K562 (cell line): Measurements from ENCODE around the gene NEDD8. TPM values are rescaled to one million over a fixed set of nuclear protein-coding genes. Genes with fewer than 3 reads are reported as not detected.

Experiments
- C11orf30 ChIP-seq: fragments of 450-650 bp; IDR thresholded peaks from 2 replicates; pipeline ENCODE4 v1.6.1; 2016; ENCODE audit warnings: low read depth, mild to moderate bottlenecking
- CREB1 ChIP-seq, 2 experiments: sonication (generic) in 1 of 2; formaldehyde crosslinking in 1 of 2; IDR thresholded peaks; 2 replicates each; pipeline versions ENCODE4 v1.6.1 to v1.8.0; 2012 to 2022; ENCODE audit warnings: inconsistent platforms in 1 of 2, mild to moderate bottlenecking in 1 of 2, missing genetic modification reagents in 1 of 2, moderate library complexity in 1 of 2
- ESRRA ChIP-seq: fragments of 450-650 bp; IDR thresholded peaks from 2 replicates; pipeline ENCODE4 v1.6.1; 2014; ENCODE audit warnings: low read depth, mild to moderate bottlenecking, moderate library complexity, borderline replicate concordance
- HDAC1 ChIP-seq, 2 experiments: fragments of 450-650 bp; IDR thresholded peaks; 2 replicates each; pipeline ENCODE4 v1.6.1; 2016 to 2017; ENCODE audit warnings: inconsistent platforms in 1 of 2, mild to moderate bottlenecking in 1 of 2, moderate library complexity in 1 of 2
- HSF4 ChIP-seq: fragments of 250-450 bp; sonication (Bioruptor Pico); IDR thresholded peaks from 2 replicates; pipeline ENCODE4 v2.1.2; 2022; ENCODE audit warnings: mild to moderate bottlenecking, moderate library complexity, borderline replicate concordance
- KDM5B ChIP-seq: fragments of 200-600 bp; sonication (generic); IDR thresholded peaks from 2 replicates; pipeline ENCODE4 v1.6.1; 2012; ENCODE audit warnings: low read depth, mild to moderate bottlenecking, moderate library complexity, low read length, control low read depth, inconsistent platforms; ENCODE audit not compliant: insufficient replicate concordance
- KLF6 ChIP-seq: fragments of 250-450 bp; sonication (Bioruptor Pico); IDR thresholded peaks from 2 replicates; pipeline ENCODE4 v1.4.0; 2020; ENCODE audit warnings: mild to moderate bottlenecking, moderate library complexity, borderline replicate concordance
- MTF1 ChIP-seq: fragments of 250-450 bp; sonication (Bioruptor Pico); IDR thresholded peaks from 2 replicates; pipeline ENCODE4 v1.9.0; 2021; ENCODE audit warnings: moderate library complexity, mild to moderate bottlenecking, inconsistent platforms, borderline replicate concordance
- PCBP1 ChIP-seq: fragments of 200-400 bp; formaldehyde crosslinking; IDR thresholded peaks from 2 replicates; pipeline ENCODE4 v1.6.1; 2018; ENCODE audit warnings: mild to moderate bottlenecking, low read depth, low read length; ENCODE audit not compliant: poor library complexity, severe bottlenecking
- POLR2G ChIP-seq: fragments of 200-400 bp; formaldehyde crosslinking; IDR thresholded peaks from 2 replicates; pipeline ENCODE4 v1.6.1; 2017; ENCODE audit warnings: low read depth, mild to moderate bottlenecking, antibody characterized with exemption, low read length, moderate library complexity
- RB1 ChIP-seq: fragments of 450-650 bp; IDR thresholded peaks from 2 replicates; pipeline ENCODE4 v1.6.1; 2017; ENCODE audit warnings: low read depth, mild to moderate bottlenecking
- SIX5 ChIP-seq, 2 experiments: IDR thresholded peaks; 2 replicates each; pipeline ENCODE4 v1.6.1; 2011; ENCODE audit warnings: low read length in 2 of 2, borderline replicate concordance in 1 of 2, low read depth in 1 of 2, mild to moderate bottlenecking in 1 of 2, moderate library complexity in 1 of 2; ENCODE audit not compliant: insufficient read depth in 1 of 2
- TCF3 ChIP-seq: sonication (generic); formaldehyde crosslinking; IDR thresholded peaks from 2 replicates; pipeline ENCODE4 v1.4.0; 2020; ENCODE audit warnings: mild to moderate bottlenecking, missing genetic modification reagents
- ZFP30 ChIP-seq: fragments of 250-450 bp; sonication (Bioruptor Pico); IDR thresholded peaks from 2 replicates; pipeline ENCODE4 v1.8.0; 2022; ENCODE audit warnings: moderate library complexity, mild to moderate bottlenecking, inconsistent platforms, borderline replicate concordance
- ZNF263 ChIP-seq: sonication (generic); formaldehyde crosslinking; IDR thresholded peaks from 2 replicates; pipeline ENCODE4 v1.8.0; 2022; ENCODE audit warnings: mild to moderate bottlenecking, missing genetic modification reagents, borderline replicate concordance
- polyA plus RNA-seq, 8 experiments: library from polyadenylated mRNA; depleted of rRNA in 4 of 8; stranded (reverse) in 5 of 8; unstranded in 3 of 8; fragments of >200 nt; fragmentation: Nextera tagmentation in 2 of 8; fragmentation: Illumina TruSeq in 1 of 8; extraction: Ambion mirVana in 2 of 8; extraction: Trizol in 1 of 8; gene quantifications; 2 replicates each; pipeline versions ENCODE4 v1.2.1 to v1.2.3, GENCODE V29; 2011 to 2014; ENCODE audit warnings: inconsistent platforms in 1 of 8, missing spikeins in 1 of 8
- total RNA-seq, 7 experiments: library from RNA; depleted of rRNA in 6 of 7; stranded (reverse); fragments of >200 nt in 6 of 7; fragmentation: Illumina TruSeq in 2 of 7; extraction: Trizol in 2 of 7; gene quantifications; 2 replicates each; pipeline versions ENCODE4 v1.2.1 to v1.2.3, GENCODE V29; 2011 to 2021; ENCODE audit warnings: low replicate concordance in 1 of 7
- TF ChIP-seq, protein P1 (sequence below): fragments of 250-450 bp; sonication (Bioruptor Pico); IDR thresholded peaks from 2 replicates; pipeline ENCODE4 v1.4.0; 2020
- TF ChIP-seq, protein P2 (sequence below): fragments of 250-450 bp; sonication (Bioruptor Pico); IDR thresholded peaks from 2 replicates; pipeline ENCODE4 v1.9.0; 2021; ENCODE audit warnings: mild to moderate bottlenecking, inconsistent platforms
- TF ChIP-seq, protein P3 (sequence below), 2 experiments: fragments of 450-650 bp in 1 of 2; sonication (generic) in 1 of 2; formaldehyde crosslinking in 1 of 2; IDR thresholded peaks in 1 of 2; conservative IDR thresholded peaks in 1 of 2; 2 replicates each; pipeline versions ENCODE4 v1.6.1 to v1.8.1; 2016 to 2023; ENCODE audit warnings: mild to moderate bottlenecking in 2 of 2, moderate library complexity in 2 of 2, inconsistent platforms in 1 of 2, missing genetic modification reagents in 1 of 2

NEDD8 gene
- total and polyA plus RNA-seq, 9 of the 15 experiments (the other 6 are each of a cell fraction or from before 2014, with no cell fraction given), result 142 to 691 (median 260) TPM

DNA sequence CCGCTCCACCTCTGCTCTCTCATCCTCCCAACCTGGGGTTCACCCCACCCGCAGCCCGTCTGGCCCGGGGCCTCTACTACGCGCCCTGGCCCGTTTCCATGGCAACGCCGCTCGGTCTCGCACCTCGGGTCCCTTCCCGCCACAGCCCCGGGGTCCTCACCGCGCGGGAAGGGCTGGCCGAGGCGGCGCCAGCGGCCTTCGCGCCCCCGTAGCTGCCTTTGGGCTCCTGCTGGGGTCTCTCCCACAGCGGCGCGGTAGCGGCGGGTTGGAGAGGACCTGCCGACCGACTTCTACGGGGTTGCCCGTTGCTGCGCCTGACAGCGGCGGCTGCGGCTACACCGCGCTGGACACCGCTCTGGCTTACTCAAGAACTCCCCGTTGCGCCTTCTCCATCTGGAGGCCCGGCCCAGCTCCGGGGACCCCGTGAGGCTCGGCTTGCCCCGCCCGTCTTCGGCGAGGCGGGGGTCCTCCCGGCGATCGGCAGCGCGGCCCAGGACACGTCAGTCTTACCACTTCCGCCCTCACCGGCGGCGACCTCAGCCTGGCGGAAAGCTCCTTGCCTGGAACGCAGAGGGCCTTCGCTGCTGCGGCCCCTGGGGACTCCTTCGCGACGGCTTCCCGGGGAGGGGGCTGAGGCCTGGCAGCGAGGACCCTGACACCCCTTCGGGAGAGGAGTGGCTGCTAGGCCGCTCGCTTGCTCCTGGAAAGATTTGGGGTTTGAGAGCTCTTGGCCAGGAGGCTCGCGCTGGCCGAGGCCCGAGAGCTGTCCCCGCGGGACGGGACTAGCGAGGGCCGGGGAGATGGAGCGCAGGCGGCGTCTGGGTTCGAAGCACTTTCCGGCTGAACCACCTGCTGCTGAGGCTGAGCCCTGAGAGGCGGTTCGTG is 36.7 kb downstream of the NEDD8 start, which contains the start of gene TM9SF1 (continued):
- TF ChIP-seq KLF6 (CRISPR knock-in tag) (0 out of 2 replicates have a peak, but pooled peaks have one; percentile 47), RB1 (peak; percentile 86), ESRRA (peak; percentile 76; the same call in 1 of the 2 replicates), PCBP1 (peak; percentile 97), HSF4 (CRISPR knock-in tag) (no peak), POLR2G (peak; percentile 94), ZFP30 (CRISPR knock-in tag) (no peak), C11orf30 (peak; percentile 57; the same call in 1 of the 2 replicates), SIX5 (IDR thresholded peaks at IDR 0.05; ENCODE audit: borderline replicate concordance in 1 of 2, insufficient read depth in 1 of 2, low read depth in 1 of 2, low read length in 2 of 2) (peak; percentile 34 to 41; a peak in 3 of 4 replicates), MTF1 (no peak), HDAC1 (IDR thresholded peaks at IDR 0.05) (peak in 1 of 2 experiments; percentile 58; a peak in 2 of 4 replicates), ZNF263 (CRISPR knock-in tag) (peak; percentile 66; the same call in 1 of the 2 replicates), CREB1 (IDR thresholded peaks at IDR 0.05) (peak; percentile 83), CREB1 (CRISPR knock-in tag; IDR thresholded peaks at IDR 0.05) (peak; percentile 76), TCF3 (peak; percentile 7; the same call in 1 of the 2 replicates), KDM5B (peak; percentile 51)
- TF ChIP-seq, protein P1, sequence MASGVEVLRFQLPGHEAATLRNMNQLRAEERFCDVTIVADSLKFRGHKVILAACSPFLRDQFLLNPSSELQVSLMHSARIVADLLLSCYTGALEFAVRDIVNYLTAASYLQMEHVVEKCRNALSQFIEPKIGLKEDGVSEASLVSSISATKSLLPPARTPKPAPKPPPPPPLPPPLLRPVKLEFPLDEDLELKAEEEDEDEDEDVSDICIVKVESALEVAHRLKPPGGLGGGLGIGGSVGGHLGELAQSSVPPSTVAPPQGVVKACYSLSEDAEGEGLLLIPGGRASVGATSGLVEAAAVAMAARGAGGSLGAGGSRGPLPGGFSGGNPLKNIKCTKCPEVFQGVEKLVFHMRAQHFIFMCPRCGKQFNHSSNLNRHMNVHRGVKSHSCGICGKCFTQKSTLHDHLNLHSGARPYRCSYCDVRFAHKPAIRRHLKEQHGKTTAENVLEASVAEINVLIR (CRISPR knock-in tag), result peak; percentile 87
- TF ChIP-seq, protein P2, sequence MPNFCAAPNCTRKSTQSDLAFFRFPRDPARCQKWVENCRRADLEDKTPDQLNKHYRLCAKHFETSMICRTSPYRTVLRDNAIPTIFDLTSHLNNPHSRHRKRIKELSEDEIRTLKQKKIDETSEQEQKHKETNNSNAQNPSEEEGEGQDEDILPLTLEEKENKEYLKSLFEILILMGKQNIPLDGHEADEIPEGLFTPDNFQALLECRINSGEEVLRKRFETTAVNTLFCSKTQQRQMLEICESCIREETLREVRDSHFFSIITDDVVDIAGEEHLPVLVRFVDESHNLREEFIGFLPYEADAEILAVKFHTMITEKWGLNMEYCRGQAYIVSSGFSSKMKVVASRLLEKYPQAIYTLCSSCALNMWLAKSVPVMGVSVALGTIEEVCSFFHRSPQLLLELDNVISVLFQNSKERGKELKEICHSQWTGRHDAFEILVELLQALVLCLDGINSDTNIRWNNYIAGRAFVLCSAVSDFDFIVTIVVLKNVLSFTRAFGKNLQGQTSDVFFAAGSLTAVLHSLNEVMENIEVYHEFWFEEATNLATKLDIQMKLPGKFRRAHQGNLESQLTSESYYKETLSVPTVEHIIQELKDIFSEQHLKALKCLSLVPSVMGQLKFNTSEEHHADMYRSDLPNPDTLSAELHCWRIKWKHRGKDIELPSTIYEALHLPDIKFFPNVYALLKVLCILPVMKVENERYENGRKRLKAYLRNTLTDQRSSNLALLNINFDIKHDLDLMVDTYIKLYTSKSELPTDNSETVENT (CRISPR knock-in tag), result no peak; the same call in 1 of the 2 replicates
- TF ChIP-seq, protein P3, sequence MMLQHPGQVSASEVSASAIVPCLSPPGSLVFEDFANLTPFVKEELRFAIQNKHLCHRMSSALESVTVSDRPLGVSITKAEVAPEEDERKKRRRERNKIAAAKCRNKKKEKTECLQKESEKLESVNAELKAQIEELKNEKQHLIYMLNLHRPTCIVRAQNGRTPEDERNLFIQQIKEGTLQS (IDR thresholded peaks at IDR 0.05), result peak; percentile 49
- TF ChIP-seq, protein P3 (CRISPR knock-in tag; conservative IDR thresholded peaks at IDR 0.05), result peak; percentile 68; the same call in 1 of the 2 replicates
